ENCODE data around the gene CPNE7.

DNA sequence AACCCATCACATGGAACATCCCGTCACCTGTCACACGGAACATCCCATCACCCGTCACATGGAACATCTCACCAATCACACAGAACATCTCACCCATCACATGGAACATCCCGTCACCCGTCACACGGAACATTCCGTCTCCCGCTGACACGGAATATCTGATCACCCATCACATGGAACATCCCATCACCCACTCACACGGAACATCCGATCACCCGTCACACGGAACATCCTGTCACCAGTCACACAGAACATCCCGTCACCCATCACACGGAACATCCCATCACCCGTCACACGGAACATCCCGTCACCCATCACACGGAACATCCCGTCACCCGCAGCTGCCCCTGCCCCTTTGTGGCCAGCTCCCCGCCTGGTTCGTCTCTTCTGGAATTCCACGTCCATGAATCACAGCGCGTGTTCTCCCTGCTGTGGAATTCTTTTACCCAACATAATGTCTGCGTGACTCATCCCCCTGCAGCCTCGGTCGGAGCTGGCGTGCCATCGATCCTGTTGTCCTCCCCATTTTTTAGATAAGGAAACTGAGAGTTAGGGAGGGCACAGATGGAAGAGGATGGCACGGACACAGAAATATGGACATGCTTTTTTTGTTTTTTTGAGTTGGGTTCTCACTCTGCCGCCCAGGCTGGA, 5.6 kb downstream of the CPNE7 start:
- TF ChIP-seq CTCF (IDR thresholded peaks at IDR 0.05) (no peak), EZH2 (IDR thresholded peaks at IDR 0.05) (no peak), EZH2phosphoT487 (IDR thresholded peaks at IDR 0.05) (no peak)
